Lower lobe of right lung (tissue), 2 donors: ENCODE measurements around the gene LMNA. TPM values are rescaled to one million over a fixed set of nuclear protein-coding genes. Genes with fewer than 3 reads are reported as not detected.
"Not testable (repeated sequence)": the region's sequence is repeated elsewhere in the genome, so short reads cannot be mapped to it uniquely, and the experiment has no call there.

Source experiments
- ATAC-seq, 2 donors: fragments of 200-7000 bp; cut with Tn5 transposase; one replicate each; pipeline ENCODE4 v1.9.1; 2020 to 2022; ENCODE audit warnings: mild to moderate bottlenecking in 2 of 2, moderate library complexity in 2 of 2
- DNase-seq: peaks from one replicate; pipeline ENCODE4 v3.0.0-alpha.2; 2020
- H3K27ac ChIP-seq: fragments of 200-600 bp; one replicate; pipeline ENCODE4 v1.8.0; 2022
- H3K27me3 ChIP-seq: fragments of 200-600 bp; one replicate; pipeline ENCODE4 v1.8.0; 2022; ENCODE audit warnings: low read depth
- H3K36me3 ChIP-seq: fragments of 200-600 bp; one replicate; pipeline ENCODE4 v1.8.0; 2022; ENCODE audit warnings: mild to moderate bottlenecking
- H3K4me1 ChIP-seq: fragments of 200-600 bp; one replicate; pipeline ENCODE4 v1.8.0; 2022
- H3K4me3 ChIP-seq: fragments of 200-600 bp; one replicate; pipeline ENCODE4 v1.8.0; 2022; ENCODE audit warnings: mild to moderate bottlenecking
- H3K9me3 ChIP-seq: fragments of 200-600 bp; one replicate; pipeline ENCODE4 v1.8.0; 2022
- CTCF ChIP-seq: fragments of 200-600 bp; IDR thresholded peaks from one replicate; pipeline ENCODE4 v1.8.0; 2022; ENCODE audit warnings: antibody characterized with exemption, mild to moderate bottlenecking
- intact Hi-C: fragments of 100-400 bp; cut with DNase I; formaldehyde crosslinking; loops from one replicate; pipeline ENCODE4 v1.11.0; 2022
- total RNA-seq: library from RNA; stranded (reverse); fragmentation: NEBNext Ultra II Directional; extraction: Animal tissue kit (Norgen Biotek cat#: 25700); gene quantifications from one replicate; pipeline ENCODE4 v1.2.1, GENCODE V29; 2021
- donor health status: DM: no; HTN: yes; CAD: no; lungs with severe emphysema.

LMNA gene
- total RNA-seq, 1 donor from 2014 or later = 235 TPM

- Histone ChIP-seq H3K27me3 (no peaks in the 10 kb centered on the region), H3K4me1 (peaks cover 10% of the 10 kb centered on the region), H3K27ac (no peak overlapping the region), H3K9me3 (no peaks in the 10 kb centered on the region), H3K36me3 (peaks cover 8% of the 10 kb centered on the region), H3K4me3 (no peak overlapping the region)
- DNase-seq (no peak), ATAC-seq (no peak)
- intact Hi-C loops = no loop called here
- TF ChIP-seq CTCF = no peak
Observed at GRCh38 chr1:156070548-156070947, 44.0 kb upstream of the LMNA start.

DNA sequence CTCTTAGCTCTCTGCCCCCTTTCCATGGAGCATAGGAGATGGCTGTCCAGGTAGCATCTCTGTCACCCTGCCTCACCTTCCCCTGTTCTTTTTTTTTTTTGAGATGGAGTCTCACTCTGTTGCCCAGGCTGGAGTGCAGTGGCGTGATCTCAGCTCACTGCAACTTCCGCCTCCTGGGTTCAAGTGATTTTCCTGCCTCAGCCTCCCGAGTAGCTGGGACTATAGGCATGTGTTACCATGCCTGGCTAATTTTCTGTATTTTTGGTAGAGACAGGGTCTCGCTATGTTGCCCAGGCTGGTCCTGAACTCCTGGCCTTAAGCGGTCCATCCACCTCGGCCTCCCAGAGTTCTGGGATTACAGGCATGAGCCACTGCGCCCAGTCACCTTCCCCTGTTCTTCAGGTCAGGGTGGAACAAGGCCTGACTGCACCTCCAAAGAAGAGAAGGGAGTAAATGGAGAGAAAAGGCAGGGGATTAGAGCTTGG, 43.1 kb upstream of the LMNA start:
- intact Hi-C loops, H3K36me3 ChIP-seq, ATAC-seq: not testable (repeated sequence)

DNA sequence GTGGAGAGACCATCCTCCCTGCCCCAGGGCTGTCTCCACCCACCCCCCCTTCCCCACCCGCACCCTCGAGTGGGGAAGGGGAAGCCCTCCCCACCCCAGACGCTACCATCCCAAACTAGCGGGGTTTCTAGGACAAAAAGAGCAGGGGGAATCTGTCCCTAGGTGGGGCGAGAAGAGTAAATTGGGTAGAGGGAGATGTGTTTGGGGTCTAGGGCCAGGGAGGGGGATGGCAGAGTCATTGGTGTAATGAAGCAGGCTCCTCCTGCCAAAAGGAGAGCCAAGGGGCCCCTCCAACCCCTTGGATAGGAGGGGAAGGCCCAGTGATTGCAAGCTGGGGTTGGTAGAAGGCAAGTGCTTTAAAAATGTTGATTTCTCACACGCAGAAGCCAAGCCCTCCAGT, 42.3 kb upstream of the LMNA start:
- Histone ChIP-seq H3K36me3 (peaks cover 8% of the 10 kb centered on the region), H3K4me1 (peaks cover 19% of the 10 kb centered on the region), H3K4me3 (no peak overlapping the region), H3K27ac (no peak overlapping the region), H3K27me3 (no peaks in the 10 kb centered on the region), H3K9me3 (no peaks in the 10 kb centered on the region)
- DNase-seq = no peak
- no peak for ATAC-seq
- intact Hi-C loops = no loop called here
- no peak for TF ChIP-seq CTCF

More for the DNA sequence above, 43.1 kb upstream of the LMNA start:
- not testable (repeated sequence) for H3K9me3 ChIP-seq, H3K27ac ChIP-seq, H3K4me3 ChIP-seq, H3K27me3 ChIP-seq, DNase-seq
- peaks cover 18% of the 10 kb centered on the region for H3K4me1 ChIP-seq

GRCh38 chr1:156073110-156073687, 41.3 kb upstream of the LMNA start:
- peaks cover 19% of the 10 kb centered on the region for H3K4me1 ChIP-seq
- no peak for ATAC-seq

DNA sequence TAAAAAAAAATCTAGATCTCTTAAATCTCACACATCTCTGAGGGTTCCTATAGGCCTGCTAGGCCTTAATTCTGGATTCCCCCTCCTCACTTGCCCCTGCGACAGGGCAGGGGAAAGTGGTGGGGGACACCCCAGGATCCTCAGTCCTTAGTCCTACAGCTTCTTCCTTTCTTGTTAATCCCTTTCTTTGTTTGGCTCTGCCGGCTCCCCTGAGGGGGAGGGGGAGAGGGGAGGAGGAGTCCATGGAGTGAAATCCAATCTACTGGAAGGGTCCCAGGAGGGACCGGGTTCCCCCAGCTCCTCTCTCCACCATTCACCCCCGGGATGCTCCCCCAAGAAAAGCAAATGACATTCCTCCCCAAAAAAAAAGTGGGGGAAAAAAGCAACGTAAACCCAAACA, 40.8 kb upstream of the LMNA start:
- Histone ChIP-seq H3K36me3 (peaks cover 8% of the 10 kb centered on the region), H3K27me3 (no peaks in the 10 kb centered on the region), H3K9me3 (no peaks in the 10 kb centered on the region), H3K4me3 (no peak overlapping the region), H3K27ac (no peak overlapping the region), H3K4me1 (peaks cover 19% of the 10 kb centered on the region)
- intact Hi-C loops = no loop called here
- ATAC-seq (no peak), DNase-seq (no peak)
- no peak for TF ChIP-seq CTCF

More at GRCh38 chr1:156073110-156073687, 41.3 kb upstream of the LMNA start:
- no peak for TF ChIP-seq CTCF
- Histone ChIP-seq H3K27ac (no peak overlapping the region), H3K27me3 (no peaks in the 10 kb centered on the region), H3K36me3 (peaks cover 8% of the 10 kb centered on the region), H3K4me3 (no peak overlapping the region), H3K9me3 (no peaks in the 10 kb centered on the region)
- DNase-seq = no peak
- intact Hi-C loops = no loop called here

DNA sequence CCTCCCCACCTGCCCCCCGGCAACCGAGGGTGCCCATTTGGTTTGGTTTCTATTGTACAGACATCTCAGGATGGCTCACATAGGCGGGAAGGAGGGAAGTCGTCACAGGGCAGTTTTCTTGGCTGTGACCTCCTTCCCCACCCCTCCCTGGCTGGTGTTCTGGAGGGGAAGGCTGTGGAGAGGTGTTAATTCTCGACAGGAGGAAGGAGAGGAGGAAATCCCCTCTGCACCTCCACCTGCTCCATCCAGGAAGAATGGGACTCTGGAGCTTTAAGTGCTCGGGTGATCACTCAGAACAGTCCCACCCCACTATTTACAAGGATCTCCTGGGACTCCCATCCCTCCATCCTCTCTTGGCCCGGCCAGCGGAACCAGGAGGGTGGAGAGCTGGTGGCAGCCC, 39.9 kb upstream of the LMNA start:
- ATAC-seq (no peak), DNase-seq (no peak)
- no peaks in the 10 kb centered on the region for H3K27me3 ChIP-seq
- intact Hi-C loops = no loop called here
- no peak overlapping the region for H3K4me3 ChIP-seq
- H3K9me3 ChIP-seq = no peaks in the 10 kb centered on the region
- peaks cover 19% of the 10 kb centered on the region for H3K4me1 ChIP-seq
- H3K27ac ChIP-seq = no peak overlapping the region
- TF ChIP-seq CTCF = no peak
- H3K36me3 ChIP-seq = peaks cover 5% of the 10 kb centered on the region
